ENCODE results near the gene ETV6.

GRCh38 chr12:11879306-11879705 lies 229.8 kb downstream of the ETV6 start:
- TF ChIP-seq CTCF (IDR thresholded peaks at IDR 0.05): no peak
- no peak for TF ChIP-seq POLR2AphosphoS5 (IDR thresholded peaks at IDR 0.05; ENCODE audit: low read depth, low read length)

Measured in Panc1 (cell line).